ENCODE results near the gene DCLK2.

DCLK2 gene

GRCh38 chr4:150115851-150116250 lies 37.6 kb downstream of the DCLK2 start:
- Histone ChIP-seq H3K9me3 (ENCODE audit: control insufficient read depth, insufficient read depth, low read depth, low read length) (no peaks in the 10 kb centered on the region), H3K4me1 (ENCODE audit: control insufficient read depth, insufficient read depth, low read length) (0 out of 2 replicates have a peak, but pooled peaks cover 3% of the 10 kb centered on the region), H3K27ac (ENCODE audit: extremely low read depth, low read depth, low read length) (no peak overlapping the region), H3K36me3 (ENCODE audit: control insufficient read depth in 2 of 2, insufficient read depth in 1 of 2, low read length in 2 of 2) (no peaks in the 10 kb centered on the region), H3K4me3 (ENCODE audit: low read depth, low read length) (no peak overlapping the region)
- CTCF ChIA-PET: no interaction called here
- POLR2A ChIA-PET: no interaction called here
- no peak for TF ChIP-seq ZNF223 (tag by site-specific recombination; IDR thresholded peaks at IDR 0.05)
- TF ChIP-seq ZNF221 (tag by site-specific recombination; IDR thresholded peaks at IDR 0.05; ENCODE audit: borderline replicate concordance): no peak
- TF ChIP-seq ZSCAN23 (tag by site-specific recombination; IDR thresholded peaks at IDR 0.05): no peak
- TF ChIP-seq ZNF157 (tag by site-specific recombination; IDR thresholded peaks at IDR 0.05): no peak
- no peak for TF ChIP-seq ZNF449 (tag by site-specific recombination; IDR thresholded peaks at IDR 0.05)
- TF ChIP-seq ZNF324 (tag by site-specific recombination; IDR thresholded peaks at IDR 0.05): no peak
- no peak for TF ChIP-seq ZNF610 (tag by site-specific recombination; IDR thresholded peaks at IDR 0.05; ENCODE audit: borderline replicate concordance)
- TF ChIP-seq BCL6B (tag by site-specific recombination; IDR thresholded peaks at IDR 0.05): no peak
- no peak for TF ChIP-seq ZNF513 (tag by site-specific recombination; IDR thresholded peaks at IDR 0.05)

GRCh38 chr4:150116506-150116905 lies 38.3 kb downstream of the DCLK2 start:
- H3K36me3 ChIP-seq (ENCODE audit: control insufficient read depth in 2 of 2, insufficient read depth in 1 of 2, low read length in 2 of 2): no peaks in the 10 kb centered on the region
- H3K4me3 ChIP-seq (ENCODE audit: low read depth, low read length): no peak overlapping the region
- H3K4me1 ChIP-seq (ENCODE audit: control insufficient read depth, insufficient read depth, low read length): 0 out of 2 replicates have a peak, but pooled peaks cover 3% of the 10 kb centered on the region
- CTCF ChIA-PET: no interaction called here
- H3K9me3 ChIP-seq (ENCODE audit: control insufficient read depth, insufficient read depth, low read depth, low read length): no peaks in the 10 kb centered on the region
- TF ChIP-seq ZNF530 (tag by site-specific recombination; IDR thresholded peaks at IDR 0.05; ENCODE audit: low read depth) (no peak), ZBTB20 (tag by site-specific recombination; IDR thresholded peaks at IDR 0.05) (no peak), MEIS1 (CRISPR knock-in tag; IDR thresholded peaks at IDR 0.05; ENCODE audit: borderline replicate concordance) (no peak), ZNF560 (tag by site-specific recombination; IDR thresholded peaks at IDR 0.05; ENCODE audit: borderline replicate concordance) (no peak), ZSCAN30 (tag by site-specific recombination; IDR thresholded peaks at IDR 0.05) (no peak), ZNF473 (tag by site-specific recombination; IDR thresholded peaks at IDR 0.05) (no peak), ZNF302 (tag by site-specific recombination; IDR thresholded peaks at IDR 0.05; ENCODE audit: low read depth) (no peak), ZNF707 (tag by site-specific recombination; IDR thresholded peaks at IDR 0.05) (no peak), PRDM2 (tag by site-specific recombination; IDR thresholded peaks at IDR 0.05; ENCODE audit: borderline replicate concordance) (no peak), ZNF394 (tag by site-specific recombination; IDR thresholded peaks at IDR 0.05; ENCODE audit: borderline replicate concordance) (no peak), ZNF132 (tag by site-specific recombination; IDR thresholded peaks at IDR 0.05; ENCODE audit: borderline replicate concordance) (no peak)
- POLR2A ChIA-PET: no interaction called here
- no peak overlapping the region for H3K27ac ChIP-seq (ENCODE audit: extremely low read depth, low read depth, low read length)
